ENCODE data around the gene WDR72. TPM values are rescaled to one million over a fixed set of nuclear protein-coding genes. Genes with fewer than 3 reads are reported as not detected.

WDR72 gene
- total and polyA plus RNA-seq, 3 donors from 2014 or later: 1.9 to 2.4 (median 2.1) TPM

DNA sequence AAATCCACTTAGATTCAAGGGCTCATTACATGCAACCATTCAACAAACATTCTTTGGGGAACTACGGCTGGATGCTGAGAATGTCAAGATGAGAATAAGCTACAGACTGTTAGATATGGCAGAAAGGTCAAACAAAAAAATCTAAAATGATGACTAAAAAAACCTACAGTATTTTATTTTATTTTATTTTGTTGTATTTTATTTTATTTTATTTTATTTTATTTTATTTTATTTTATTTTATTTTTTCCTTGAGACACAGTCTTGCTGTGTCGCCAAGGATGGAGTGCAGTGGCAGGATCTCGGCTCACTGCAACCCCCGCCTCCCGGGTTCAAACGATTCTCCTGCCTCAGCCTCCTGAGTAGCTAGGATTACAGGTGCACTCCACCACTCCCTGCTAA is 46.2 kb downstream of the WDR72 start:
- no peaks in the 10 kb centered on the region for H3K4me1 ChIP-seq
- TF ChIP-seq, protein P1, sequence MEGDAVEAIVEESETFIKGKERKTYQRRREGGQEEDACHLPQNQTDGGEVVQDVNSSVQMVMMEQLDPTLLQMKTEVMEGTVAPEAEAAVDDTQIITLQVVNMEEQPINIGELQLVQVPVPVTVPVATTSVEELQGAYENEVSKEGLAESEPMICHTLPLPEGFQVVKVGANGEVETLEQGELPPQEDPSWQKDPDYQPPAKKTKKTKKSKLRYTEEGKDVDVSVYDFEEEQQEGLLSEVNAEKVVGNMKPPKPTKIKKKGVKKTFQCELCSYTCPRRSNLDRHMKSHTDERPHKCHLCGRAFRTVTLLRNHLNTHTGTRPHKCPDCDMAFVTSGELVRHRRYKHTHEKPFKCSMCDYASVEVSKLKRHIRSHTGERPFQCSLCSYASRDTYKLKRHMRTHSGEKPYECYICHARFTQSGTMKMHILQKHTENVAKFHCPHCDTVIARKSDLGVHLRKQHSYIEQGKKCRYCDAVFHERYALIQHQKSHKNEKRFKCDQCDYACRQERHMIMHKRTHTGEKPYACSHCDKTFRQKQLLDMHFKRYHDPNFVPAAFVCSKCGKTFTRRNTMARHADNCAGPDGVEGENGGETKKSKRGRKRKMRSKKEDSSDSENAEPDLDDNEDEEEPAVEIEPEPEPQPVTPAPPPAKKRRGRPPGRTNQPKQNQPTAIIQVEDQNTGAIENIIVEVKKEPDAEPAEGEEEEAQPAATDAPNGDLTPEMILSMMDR (IDR thresholded peaks at IDR 0.05): no peak
- no peak for TF ChIP-seq POLR2A (IDR thresholded peaks at IDR 0.05)
- intact Hi-C loops (cut with DNase I; ENCODE audit: low total_unique reads): no loop called here
- 91 to 96% methylated on average over 6 of the region's 6 CpGs for WGBS, 2 donors
- no peak for DNase-seq
- H3K9me3 ChIP-seq: no peaks in the 10 kb centered on the region
- no peaks in the 10 kb centered on the region for H3K36me3 ChIP-seq (ENCODE audit: low read depth, missing control alignments)
- no peaks in the 10 kb centered on the region for H3K27me3 ChIP-seq
- no peak overlapping the region for H3K27ac ChIP-seq
- no peak overlapping the region for H3K4me3 ChIP-seq

DNA sequence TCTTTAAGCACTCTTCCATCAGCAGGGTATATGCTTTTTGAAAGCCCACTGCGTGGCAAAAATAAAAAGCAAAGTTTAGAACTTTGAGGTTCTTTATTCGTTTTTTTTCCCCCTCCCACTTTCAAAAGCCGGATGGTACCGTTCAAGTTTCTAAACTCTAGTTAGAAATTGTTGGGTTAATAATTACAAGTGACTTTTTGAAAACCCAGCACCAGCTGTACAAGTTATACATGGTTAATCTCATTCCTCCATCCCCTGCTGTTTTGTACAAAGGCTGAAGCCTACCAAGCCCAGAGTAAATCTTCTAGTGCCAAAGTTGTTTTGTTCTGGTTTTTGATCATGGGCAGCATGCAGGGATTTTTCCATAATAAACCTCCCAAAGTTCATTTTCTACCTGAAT is 48.6 kb downstream of the WDR72 start:
- Histone ChIP-seq H3K27ac (no peak overlapping the region), H3K4me3 (no peak overlapping the region), H3K4me1 (no peaks in the 10 kb centered on the region), H3K27me3 (no peaks in the 10 kb centered on the region), H3K9me3 (no peaks in the 10 kb centered on the region), H3K36me3 (ENCODE audit: low read depth, missing control alignments) (no peaks in the 10 kb centered on the region)
- no peak for TF ChIP-seq POLR2A (IDR thresholded peaks at IDR 0.05)
- TF ChIP-seq, protein P1 (IDR thresholded peaks at IDR 0.05): no peak
- 88 to 89% methylated on average over 4 of the region's 4 CpGs for WGBS, 2 donors
- DNase-seq: no peak
- intact Hi-C loops (cut with DNase I; ENCODE audit: low total_unique reads): no loop called here

DNA sequence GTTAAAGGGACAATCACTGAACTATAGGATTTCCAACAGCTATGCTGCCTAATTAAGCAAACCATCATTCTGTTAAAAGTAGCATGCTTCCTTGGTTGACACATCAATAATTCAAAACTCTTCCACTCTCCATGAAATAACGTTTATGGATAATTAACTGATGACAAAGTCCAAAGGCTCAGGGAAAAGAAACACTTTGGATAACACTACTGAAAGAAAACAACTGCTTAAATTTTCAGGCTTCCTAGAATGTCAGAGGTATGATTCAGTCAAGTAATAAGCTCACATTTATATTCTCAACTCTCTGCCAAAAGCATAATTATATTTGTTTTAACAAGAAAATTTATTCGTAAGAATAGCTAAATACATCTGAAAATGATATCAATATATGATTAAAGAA is 49.6 kb downstream of the WDR72 start:
- WGBS, 2 donors: 41 to 45% methylated on average over 2 of the region's 2 CpGs
- no peaks in the 10 kb centered on the region for H3K36me3 ChIP-seq (ENCODE audit: low read depth, missing control alignments)
- H3K9me3 ChIP-seq: no peaks in the 10 kb centered on the region
- intact Hi-C loops (cut with DNase I; ENCODE audit: low total_unique reads): no loop called here
- no peaks in the 10 kb centered on the region for H3K4me1 ChIP-seq
- H3K4me3 ChIP-seq: no peak overlapping the region
- DNase-seq: no peak
- H3K27me3 ChIP-seq: no peaks in the 10 kb centered on the region
- no peak overlapping the region for H3K27ac ChIP-seq
- TF ChIP-seq, protein P1 (IDR thresholded peaks at IDR 0.05): no peak
- TF ChIP-seq POLR2A (IDR thresholded peaks at IDR 0.05): no peak

DNA sequence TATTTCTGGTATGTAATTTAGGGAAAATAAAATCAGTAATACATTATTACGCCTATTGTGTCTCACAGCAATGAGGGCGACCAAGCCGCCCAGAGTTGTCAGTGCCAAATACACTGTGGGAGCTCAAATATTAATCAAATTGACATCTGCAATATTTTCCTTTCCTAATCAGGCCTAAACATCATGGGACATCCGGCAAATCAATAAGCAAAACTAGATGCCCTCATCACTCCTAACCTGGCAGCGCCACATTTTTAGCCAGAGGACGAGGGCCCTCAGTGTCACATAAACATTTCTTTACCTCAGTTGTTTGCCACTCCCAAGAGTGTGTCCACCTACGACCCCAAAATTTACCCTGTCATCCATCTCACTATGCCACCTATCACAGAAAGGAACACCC is 64.1 kb downstream of the WDR72 start:
- Histone ChIP-seq H3K27ac (no peak overlapping the region), H3K4me1 (no peaks in the 10 kb centered on the region), H3K36me3 (ENCODE audit: low read depth, missing control alignments) (no peaks in the 10 kb centered on the region), H3K4me3 (no peak overlapping the region), H3K9me3 (no peaks in the 10 kb centered on the region), H3K27me3 (no peaks in the 10 kb centered on the region)
- no peak for DNase-seq
- intact Hi-C loops (cut with DNase I; ENCODE audit: low total_unique reads): no loop called here
- TF ChIP-seq, protein P1 (IDR thresholded peaks at IDR 0.05): no peak
- no peak for TF ChIP-seq POLR2A (IDR thresholded peaks at IDR 0.05)
- 83 to 93% methylated on average over 7 of the region's 7 CpGs for WGBS, 2 donors

DNA sequence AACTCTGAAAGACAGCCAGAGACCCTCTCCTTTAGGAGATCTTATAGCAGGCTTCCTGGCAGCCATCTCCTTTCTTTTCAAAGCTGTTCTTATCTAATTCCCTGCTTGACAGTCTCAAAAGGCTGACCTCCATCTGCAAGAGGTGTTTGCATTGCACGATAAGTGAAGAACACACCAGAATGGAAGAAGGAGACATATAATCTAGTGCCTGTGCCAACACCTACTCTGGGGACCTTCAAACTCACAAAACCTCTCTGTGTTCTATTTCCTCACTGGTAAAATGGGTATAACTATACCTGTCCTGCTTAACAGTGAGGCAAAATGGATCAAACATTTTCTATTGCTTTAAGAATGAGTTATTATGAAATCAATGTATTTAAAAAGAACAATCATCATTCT is 65.0 kb downstream of the WDR72 start:
- no peak overlapping the region for H3K27ac ChIP-seq
- 40 to 45% methylated on average over 1 of the region's 1 CpG for whole genome bisulfite sequencing, 2 donors
- H3K9me3 ChIP-seq: no peaks in the 10 kb centered on the region
- no peaks in the 10 kb centered on the region for H3K27me3 ChIP-seq
- DNase-seq: no peak
- intact Hi-C loops (cut with DNase I; ENCODE audit: low total_unique reads): no loop called here
- no peaks in the 10 kb centered on the region for H3K36me3 ChIP-seq (ENCODE audit: low read depth, missing control alignments)
- no peak for TF ChIP-seq POLR2A (IDR thresholded peaks at IDR 0.05)
- TF ChIP-seq, protein P1 (IDR thresholded peaks at IDR 0.05): no peak
- no peaks in the 10 kb centered on the region for H3K4me1 ChIP-seq
- no peak overlapping the region for H3K4me3 ChIP-seq

Data from testis (tissue), 3 donors.